H9 (cell line): ENCODE results near the gene KRT74. TPM values are rescaled to one million over a fixed set of nuclear protein-coding genes. Genes with fewer than 3 reads are reported as not detected.

Experiments
- DNase-seq: peaks from one replicate; pipeline ENCODE4 v3.0.0-alpha.2; 2017
- H2AFZ ChIP-seq: one replicate; pipeline ENCODE4 v1.6.1; 2013; ENCODE audit warnings: mild to moderate bottlenecking, low read length, control low read depth, moderate library complexity
- H2AK5ac ChIP-seq: 2 replicates; pipeline ENCODE4 v1.6.1; 2013; ENCODE audit warnings: low read length, control low read depth, mixed read lengths; ENCODE audit not compliant: insufficient read length
- H2BK120ac ChIP-seq: one replicate; pipeline ENCODE4 v1.6.1; 2013; ENCODE audit warnings: low read depth, mild to moderate bottlenecking, low read length, control low read depth, inconsistent platforms; ENCODE audit not compliant: poor library complexity, severe bottlenecking
- H2BK12ac ChIP-seq: 2 replicates; pipeline ENCODE4 v1.6.1; 2013; ENCODE audit warnings: low read length, control low read depth, mixed read lengths, low read depth; ENCODE audit not compliant: insufficient read length
- H2BK15ac ChIP-seq: 2 replicates; pipeline ENCODE4 v1.6.1; 2013; ENCODE audit warnings: low read depth, low read length, control low read depth
- H2BK20ac ChIP-seq: one replicate; pipeline ENCODE4 v1.6.1; 2013; ENCODE audit warnings: low read depth, mild to moderate bottlenecking, low read length, control low read depth, inconsistent platforms; ENCODE audit not compliant: poor library complexity, severe bottlenecking
- H2BK5ac ChIP-seq: 2 replicates; pipeline ENCODE4 v1.6.1; 2013; ENCODE audit warnings: low read length, control low read depth, mixed read lengths; ENCODE audit not compliant: insufficient read length
- H3K14ac ChIP-seq: 2 replicates; pipeline ENCODE4 v1.6.1; 2013; ENCODE audit warnings: low read length, control low read depth; ENCODE audit not compliant: insufficient read depth
- H3K18ac ChIP-seq: 2 replicates; pipeline ENCODE4 v1.6.1; 2013; ENCODE audit warnings: low read depth, mild to moderate bottlenecking, mixed read lengths, low read length, control low read depth; ENCODE audit not compliant: insufficient read length
- H3K23ac ChIP-seq: 2 replicates; pipeline ENCODE4 v1.6.1; 2013; ENCODE audit warnings: low read length, control low read depth, mixed read lengths, low read depth; ENCODE audit not compliant: insufficient read length
- H3K23me2 ChIP-seq: 2 replicates; pipeline ENCODE4 v1.6.1; 2013; ENCODE audit warnings: low read depth, mild to moderate bottlenecking, mixed read lengths, low read length, control low read depth; ENCODE audit not compliant: insufficient read length, poor library complexity, severe bottlenecking
- H3K27ac ChIP-seq: 2 replicates; pipeline ENCODE4 v1.5.1; 2013; ENCODE audit warnings: low read length, control low read depth, mixed read lengths, low read depth; ENCODE audit not compliant: insufficient read length
- H3K27me3 ChIP-seq: 2 replicates; pipeline ENCODE4 v1.6.1; 2013; ENCODE audit warnings: low read length, control low read depth, inconsistent platforms; ENCODE audit not compliant: insufficient read depth
- H3K4ac ChIP-seq: 2 replicates; pipeline ENCODE4 v1.6.1; 2013; ENCODE audit warnings: low read depth, mild to moderate bottlenecking, control low read depth, inconsistent platforms, low read length, moderate library complexity
- H3K4me1 ChIP-seq: 2 replicates; pipeline ENCODE4 v1.6.1; 2013; ENCODE audit warnings: low read length, control low read depth, inconsistent platforms; ENCODE audit not compliant: insufficient read depth
- H3K4me2 ChIP-seq: 2 replicates; pipeline ENCODE4 v1.6.1; 2013; ENCODE audit warnings: low read length, control low read depth, mixed read lengths; ENCODE audit not compliant: insufficient read length, insufficient read depth
- H3K56ac ChIP-seq: 2 replicates; pipeline ENCODE4 v1.6.1; 2013; ENCODE audit warnings: low read depth, mild to moderate bottlenecking, mixed read lengths, low read length, control low read depth; ENCODE audit not compliant: insufficient read length
- H3K79me1 ChIP-seq: 2 replicates; pipeline ENCODE4 v1.6.1; 2013; ENCODE audit warnings: low read depth, mild to moderate bottlenecking, moderate library complexity, low read length, control low read depth, inconsistent platforms; ENCODE audit not compliant: insufficient read depth, poor library complexity, severe bottlenecking
- H3K79me2 ChIP-seq: 2 replicates; pipeline ENCODE4 v1.6.1; 2013; ENCODE audit warnings: low read length, control low read depth, inconsistent platforms; ENCODE audit not compliant: insufficient read depth
- H3K9ac ChIP-seq: 2 replicates; pipeline ENCODE4 v1.6.1; 2013; ENCODE audit warnings: low read length, control low read depth, mixed read lengths; ENCODE audit not compliant: insufficient read length; ENCODE audit errors: extremely low read depth
- H3K9me3 ChIP-seq: one replicate; pipeline ENCODE4 v1.6.1; 2013; ENCODE audit warnings: low read depth, low read length, inconsistent platforms; ENCODE audit not compliant: control insufficient read depth
- H3T11ph ChIP-seq: one replicate; pipeline ENCODE4 v1.6.1; 2013; ENCODE audit warnings: mild to moderate bottlenecking, low read length, control low read depth, inconsistent platforms
- H4K20me1 ChIP-seq: one replicate; pipeline ENCODE4 v1.6.1; 2013; ENCODE audit not compliant: control insufficient read depth, insufficient read length, insufficient read depth
- H4K5ac ChIP-seq: 2 replicates; pipeline ENCODE4 v1.6.1; 2013; ENCODE audit warnings: low read depth, mild to moderate bottlenecking, mixed read lengths, low read length, control low read depth; ENCODE audit not compliant: insufficient read length
- H4K8ac ChIP-seq: replicated peaks from 2 replicates; pipeline ENCODE4 v1.6.1; 2013; ENCODE audit warnings: low read length, control low read depth, mixed read lengths, low read depth; ENCODE audit not compliant: insufficient read length
- H4K91ac ChIP-seq: 2 replicates; pipeline ENCODE4 v1.6.1; 2013; ENCODE audit warnings: low read depth, mild to moderate bottlenecking, moderate library complexity, mixed read lengths, low read length, control low read depth; ENCODE audit not compliant: insufficient read length
- H3K27ac Mint-ChIP-seq, 3 experiments: 2 replicates in 2 of 3; 3 replicates in 1 of 3; pipeline ENCODE4 v1.8.0; 2020 to 2021; ENCODE audit warnings: mixed read lengths in 3 of 3, mild to moderate bottlenecking in 1 of 3, moderate library complexity in 1 of 3
- H3K27me3 Mint-ChIP-seq: 2 replicates; pipeline ENCODE4 v1.8.0; 2021; ENCODE audit warnings: low read depth, mild to moderate bottlenecking, moderate library complexity, mixed read lengths
- H3K36me3 Mint-ChIP-seq, 3 experiments: 2 replicates in 2 of 3; 3 replicates in 1 of 3; pipeline ENCODE4 v1.8.0; 2020 to 2021; ENCODE audit warnings: low read depth in 3 of 3, mixed read lengths in 3 of 3; ENCODE audit not compliant: insufficient read depth in 1 of 3
- H3K4me1 Mint-ChIP-seq, 2 experiments: 2 replicates each; pipeline ENCODE4 v1.8.0; 2020; ENCODE audit warnings: mixed read lengths in 2 of 2
- H3K4me3 Mint-ChIP-seq, 2 experiments: 2 replicates in 1 of 2; 3 replicates in 1 of 2; pipeline ENCODE4 v1.8.0; 2020 to 2021; ENCODE audit warnings: mild to moderate bottlenecking in 2 of 2, mixed read lengths in 2 of 2, moderate library complexity in 1 of 2
- H3K9me3 Mint-ChIP-seq, 2 experiments: 2 replicates in 1 of 2; 3 replicates in 1 of 2; pipeline ENCODE4 v1.8.0; 2020; ENCODE audit warnings: mild to moderate bottlenecking in 2 of 2, mixed read lengths in 2 of 2, moderate library complexity in 1 of 2
- CTCF ChIP-seq: fragments of 200-600 bp; sonication (generic); conservative IDR thresholded peaks from 3 replicates; pipeline ENCODE4 v1.8.0; 2021; ENCODE audit warnings: antibody characterized with exemption, mild to moderate bottlenecking
- WGBS: extraction: QIAGEN DNeasy Blood & Tissue Kit; methylation state at CpG from one replicate; pipeline ENCODE4 v1.1.7; 2013; ENCODE audit warnings: missing lambda C conversion rate, low lambda C conversion rate, mixed read lengths; ENCODE audit not compliant: insufficient read length; ENCODE audit errors: extremely low coverage; 5-methylcytosine and 5-hydroxymethylcytosine counted together
- total RNA-seq: library from RNA; stranded (reverse); gene quantifications from 2 replicates; pipeline ENCODE4 v1.2.1, GENCODE V29; 2021

KRT74 gene
- total RNA-seq, 1 experiment from 2014 or later, result not detected

GRCh38 chr12:52575948-52576347 lies 2.3 kb upstream of the KRT74 start:
- Histone ChIP-seq H3K27me3 (no peaks in the 10 kb centered on the region), H3K79me1 (no peaks in the 10 kb centered on the region), H3T11ph (no peak overlapping the region), H3K23me2 (no peaks in the 10 kb centered on the region), H3K27ac (no peak overlapping the region), H2BK20ac (no peak overlapping the region), H3K14ac (no peak overlapping the region), H3K4ac (no peak overlapping the region), H4K91ac (no peak overlapping the region), H2BK5ac (no peak overlapping the region), H2BK120ac (no peak overlapping the region), H2AFZ (no peak overlapping the region), H3K56ac (no peak overlapping the region), H2BK15ac (no peak overlapping the region), H4K8ac (no peak overlapping the region), H3K4me1 (no peaks in the 10 kb centered on the region), H2BK12ac (no peak overlapping the region), H3K9ac (no peak overlapping the region), H3K18ac (no peak overlapping the region), H3K4me2 (no peak overlapping the region), H4K20me1 (no peaks in the 10 kb centered on the region), H4K5ac (no peak overlapping the region), H2AK5ac (no peak overlapping the region), H3K79me2 (no peaks in the 10 kb centered on the region), H3K9me3 (no peaks in the 10 kb centered on the region), H3K23ac (no peak overlapping the region)
- TF ChIP-seq CTCF, result no peak
- Mint-ChIP-seq H3K4me1 (peaks cover 3 to 8% of the 10 kb centered on the region in 2 experiments; a peak in 3 of 4 replicates), H3K4me3 (no peak overlapping the region), H3K36me3 (no peaks in the 10 kb centered on the region), H3K9me3 (no peaks in the 10 kb centered on the region), H3K27ac (no peak overlapping the region), H3K27me3 (peaks cover 12% of the 10 kb centered on the region)
- no CpG with 5 or more reads among the region's 3 CpGs for WGBS
- no peak for DNase-seq
